ENCODE measurements around the gene ACKR4.
"Not testable (repeated sequence)": the region's sequence is repeated elsewhere in the genome, so short reads cannot be mapped to it uniquely, and the experiment has no call there.

The ACKR4 gene

GRCh38 chr3:132596816-132597433 lies at the start of gene ACKR4:
Gene ACKR4, plus strand, starts transcription at chr3:132597270. Its CDS starts 3,128 bp downstream, at chr3:132600398.
- DNase-seq (ENCODE audit: low read depth): no peak

- no peak for DNase-seq (ENCODE audit: low read depth)
Measured at GRCh38 chr3:132549169-132549568, 47.9 kb upstream of the ACKR4 start.

GRCh38 chr3:132549890-132550578 lies 47.0 kb upstream of the ACKR4 start:
- no peak for DNase-seq (ENCODE audit: low read depth)

- DNase-seq (ENCODE audit: low read depth): no peak
Measured at GRCh38 chr3:132550579-132551305, 46.3 kb upstream of the ACKR4 start.

- DNase-seq (ENCODE audit: low read depth): no peak
Measured at GRCh38 chr3:132553826-132554225, 43.2 kb upstream of the ACKR4 start.

- DNase-seq (ENCODE audit: low read depth): no peak
Measured at GRCh38 chr3:132554437-132554836, 42.6 kb upstream of the ACKR4 start.

GRCh38 chr3:132555306-132556035 lies 41.6 kb upstream of the ACKR4 start:
- DNase-seq (ENCODE audit: low read depth): no peak

- DNase-seq (ENCODE audit: low read depth): not testable (repeated sequence)
Measured at GRCh38 chr3:132556036-132556386, 41.1 kb upstream of the ACKR4 start.

- no peak for DNase-seq (ENCODE audit: low read depth)
Measured at GRCh38 chr3:132556508-132557159, 40.4 kb upstream of the ACKR4 start.

- no peak for DNase-seq (ENCODE audit: low read depth)
Measured at GRCh38 chr3:132561003-132561402, 36.1 kb upstream of the ACKR4 start.

- DNase-seq (ENCODE audit: low read depth): no peak
Measured at GRCh38 chr3:132563420-132564069, 33.5 kb upstream of the ACKR4 start.

GRCh38 chr3:132564070-132564465 lies 33.0 kb upstream of the ACKR4 start:
- no peak for DNase-seq (ENCODE audit: low read depth)

- DNase-seq (ENCODE audit: low read depth): no peak
Measured at GRCh38 chr3:132568422-132568821, 28.6 kb upstream of the ACKR4 start.

GRCh38 chr3:132569153-132569552 lies 27.9 kb upstream of the ACKR4 start:
- DNase-seq (ENCODE audit: low read depth): no peak

GRCh38 chr3:132569580-132569979 lies 27.5 kb upstream of the ACKR4 start:
- no peak for DNase-seq (ENCODE audit: low read depth)

- no peak for DNase-seq (ENCODE audit: low read depth)
Measured at GRCh38 chr3:132570016-132570415, 27.1 kb upstream of the ACKR4 start.

- no peak for DNase-seq (ENCODE audit: low read depth)
Measured at GRCh38 chr3:132573797-132574211, 23.3 kb upstream of the ACKR4 start.

GRCh38 chr3:132587401-132587800 lies 9.7 kb upstream of the ACKR4 start:
- no peak for DNase-seq (ENCODE audit: low read depth)

GRCh38 chr3:132592216-132592615 lies 4.9 kb upstream of the ACKR4 start:
- DNase-seq (ENCODE audit: low read depth): no peak

- no peak for DNase-seq (ENCODE audit: low read depth)
Measured at GRCh38 chr3:132593241-132593946, 3.7 kb upstream of the ACKR4 start.

GRCh38 chr3:132593947-132594323 lies 3.1 kb upstream of the ACKR4 start:
- DNase-seq (ENCODE audit: low read depth): no peak

Data from activated T-cell treated with anti-CD3 and anti-CD28 coated beads for 1 hour (primary cell).